Thyroid gland (tissue), 4 donors: ENCODE results near the gene BLVRB.

Experiments
- CTCF ChIP-seq, 6 experiments: fragments of 200-600 bp in 3 of 6; fragments of 450-650 bp in 3 of 6; sonication (generic) in 3 of 6; IDR thresholded peaks; one replicate each; pipeline ENCODE4 v1.5.1; 2016 to 2019; ENCODE audit warnings: antibody characterized with exemption in 6 of 6, mild to moderate bottlenecking in 2 of 6, inconsistent platforms in 1 of 6, moderate library complexity in 1 of 6
- POLR2A ChIP-seq, 2 donors: fragments of 450-650 bp; IDR thresholded peaks; one replicate each; pipeline ENCODE4 v1.6.1; 2017; ENCODE audit warnings: antibody characterized with exemption in 2 of 2, mild to moderate bottlenecking in 2 of 2, moderate library complexity in 1 of 2

GRCh38 chr19:40420451-40420765 lies 45.1 kb downstream of the BLVRB start:
- TF ChIP-seq CTCF (IDR thresholded peaks at IDR 0.05) (no peak), POLR2A (IDR thresholded peaks at IDR 0.05) (no peak)
